Mammary epithelial cell (primary cell): ENCODE measurements around the gene PCSK5.

ENCODE experiments used
- EZH2 ChIP-seq: IDR thresholded peaks from 2 replicates; pipeline ENCODE4 v1.6.1; 2012; ENCODE audit warnings: low read length, inconsistent platforms, borderline replicate concordance
- TF ChIP-seq, protein P1 (sequence below), 2 donors: IDR thresholded peaks in 1 of 2; conservative IDR thresholded peaks in 1 of 2; 2 replicates each; pipeline ENCODE4 v1.5.1; 2011 to 2012; ENCODE audit warnings: inconsistent platforms in 2 of 2, low read length in 2 of 2, mild to moderate bottlenecking in 2 of 2, control low read depth in 1 of 2, low read depth in 1 of 2; ENCODE audit not compliant: insufficient read depth in 1 of 2; ENCODE audit errors: extremely low read depth in 1 of 2

DNA sequence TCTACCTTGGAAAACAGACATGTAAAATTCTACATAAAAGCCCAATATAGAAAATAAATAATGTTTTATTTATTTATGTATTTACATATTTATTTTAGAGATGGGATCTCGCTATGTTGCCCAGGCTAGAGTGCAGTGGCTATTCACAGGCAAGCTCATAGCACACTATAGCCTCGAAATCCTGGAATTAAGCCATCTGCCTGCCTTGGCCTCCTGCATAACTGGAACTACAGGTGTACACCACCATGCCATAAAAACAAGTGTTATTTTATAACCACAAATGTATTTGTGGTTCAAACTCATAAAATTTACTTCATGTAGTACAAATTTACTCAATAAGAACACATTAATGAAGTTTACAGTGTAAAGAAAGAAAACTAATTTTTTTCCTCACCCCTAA lies 510.7 kb downstream of the PCSK5 start:
- TF ChIP-seq, protein P1, sequence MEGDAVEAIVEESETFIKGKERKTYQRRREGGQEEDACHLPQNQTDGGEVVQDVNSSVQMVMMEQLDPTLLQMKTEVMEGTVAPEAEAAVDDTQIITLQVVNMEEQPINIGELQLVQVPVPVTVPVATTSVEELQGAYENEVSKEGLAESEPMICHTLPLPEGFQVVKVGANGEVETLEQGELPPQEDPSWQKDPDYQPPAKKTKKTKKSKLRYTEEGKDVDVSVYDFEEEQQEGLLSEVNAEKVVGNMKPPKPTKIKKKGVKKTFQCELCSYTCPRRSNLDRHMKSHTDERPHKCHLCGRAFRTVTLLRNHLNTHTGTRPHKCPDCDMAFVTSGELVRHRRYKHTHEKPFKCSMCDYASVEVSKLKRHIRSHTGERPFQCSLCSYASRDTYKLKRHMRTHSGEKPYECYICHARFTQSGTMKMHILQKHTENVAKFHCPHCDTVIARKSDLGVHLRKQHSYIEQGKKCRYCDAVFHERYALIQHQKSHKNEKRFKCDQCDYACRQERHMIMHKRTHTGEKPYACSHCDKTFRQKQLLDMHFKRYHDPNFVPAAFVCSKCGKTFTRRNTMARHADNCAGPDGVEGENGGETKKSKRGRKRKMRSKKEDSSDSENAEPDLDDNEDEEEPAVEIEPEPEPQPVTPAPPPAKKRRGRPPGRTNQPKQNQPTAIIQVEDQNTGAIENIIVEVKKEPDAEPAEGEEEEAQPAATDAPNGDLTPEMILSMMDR (conservative IDR thresholded peaks at IDR 0.05 in 1 of 2, IDR thresholded peaks at IDR 0.05 in 1 of 2; ENCODE audit: extremely low read depth in 1 of 2, insufficient read depth in 1 of 2, low read depth in 1 of 2, low read length in 2 of 2): no peak
- TF ChIP-seq EZH2: no peak
